Neural crest cell (in vitro differentiated cells): ENCODE data around the gene SV2B. TPM values are rescaled to one million over a fixed set of nuclear protein-coding genes. Genes with fewer than 3 reads are reported as not detected.

Source experiments
- DNase-seq: peaks from one replicate; pipeline ENCODE4 v3.0.0; 2021; ENCODE audit warnings: low read depth, mixed read lengths, low spot score
- H3K27ac Mint-ChIP-seq: one replicate; pipeline ENCODE4 v1.8.0; 2021; ENCODE audit warnings: mild to moderate bottlenecking, mixed read lengths; ENCODE audit not compliant: unreplicated experiment
- H3K27me3 Mint-ChIP-seq: 2 replicates; pipeline ENCODE4 v1.8.0; 2021; ENCODE audit warnings: low read depth, mild to moderate bottlenecking, mixed read lengths
- H3K36me3 Mint-ChIP-seq: 2 replicates; pipeline ENCODE4 v1.8.0; 2021; ENCODE audit warnings: low read depth, mild to moderate bottlenecking, mixed read lengths
- H3K4me1 Mint-ChIP-seq: 2 replicates; pipeline ENCODE4 v1.8.0; 2021; ENCODE audit warnings: mixed read lengths
- H3K4me3 Mint-ChIP-seq: one replicate; pipeline ENCODE4 v1.8.0; 2021; ENCODE audit warnings: mild to moderate bottlenecking, mixed read lengths
- H3K9me3 Mint-ChIP-seq: 2 replicates; pipeline ENCODE4 v1.8.0; 2021; ENCODE audit warnings: mixed read lengths
- CTCF ChIP-seq: fragments of 200-600 bp; sonication (generic); conservative IDR thresholded peaks from 2 replicates; pipeline ENCODE4 v1.5.0; 2021; ENCODE audit warnings: antibody characterized with exemption, mild to moderate bottlenecking
- total RNA-seq: library from RNA; stranded (reverse); gene quantifications from 2 replicates; pipeline ENCODE4 v1.2.1, GENCODE V29; 2021

Gene SV2B
- total RNA-seq, 1 donor from 2014 or later, result not detected

GRCh38 chr15:91061997-91062396 lies 38.1 kb upstream of the SV2B start:
- no peak for DNase-seq
- no peaks in the 10 kb centered on the region for H3K4me1 Mint-ChIP-seq
- peaks cover 3% of the 10 kb centered on the region for H3K36me3 Mint-ChIP-seq
- peaks cover 43% of the 10 kb centered on the region for H3K27me3 Mint-ChIP-seq
- peaks cover 5% of the 10 kb centered on the region for H3K9me3 Mint-ChIP-seq
- no peak overlapping the region for H3K27ac Mint-ChIP-seq
- TF ChIP-seq CTCF, result no peak
- no peak overlapping the region for H3K4me3 Mint-ChIP-seq

GRCh38 chr15:91065505-91065904 lies 34.6 kb upstream of the SV2B start:
- Mint-ChIP-seq H3K4me1 (no peaks in the 10 kb centered on the region), H3K27ac (no peak overlapping the region), H3K9me3 (peaks cover 3% of the 10 kb centered on the region), H3K4me3 (no peak overlapping the region), H3K27me3 (peaks cover 27% of the 10 kb centered on the region), H3K36me3 (peaks cover 3% of the 10 kb centered on the region)
- no peak for DNase-seq
- no peak for TF ChIP-seq CTCF

GRCh38 chr15:91067036-91067435 lies 33.0 kb upstream of the SV2B start:
- no peak overlapping the region for H3K27ac Mint-ChIP-seq
- peaks cover 3% of the 10 kb centered on the region for H3K9me3 Mint-ChIP-seq
- no peaks in the 10 kb centered on the region for H3K4me1 Mint-ChIP-seq
- H3K36me3 Mint-ChIP-seq, result peaks cover 3% of the 10 kb centered on the region
- no peak overlapping the region for H3K4me3 Mint-ChIP-seq
- H3K27me3 Mint-ChIP-seq, result peaks cover 32% of the 10 kb centered on the region
- no peak for TF ChIP-seq CTCF
- no peak for DNase-seq

- Mint-ChIP-seq H3K9me3 (peaks cover 3% of the 10 kb centered on the region), H3K27ac (no peak overlapping the region), H3K4me1 (no peaks in the 10 kb centered on the region), H3K27me3 (peaks cover 37% of the 10 kb centered on the region), H3K4me3 (no peak overlapping the region), H3K36me3 (peaks cover 3% of the 10 kb centered on the region)
- no peak for DNase-seq
- no peak for TF ChIP-seq CTCF
Observed at GRCh38 chr15:91068436-91068835, 31.6 kb upstream of the SV2B start.

GRCh38 chr15:91068966-91069365 lies 31.1 kb upstream of the SV2B start:
- no peaks in the 10 kb centered on the region for H3K4me1 Mint-ChIP-seq
- H3K4me3 Mint-ChIP-seq, result no peak overlapping the region
- H3K9me3 Mint-ChIP-seq, result peaks cover 3% of the 10 kb centered on the region
- H3K27me3 Mint-ChIP-seq, result peaks cover 37% of the 10 kb centered on the region
- DNase-seq, result no peak
- peaks cover 3% of the 10 kb centered on the region for H3K36me3 Mint-ChIP-seq
- no peak overlapping the region for H3K27ac Mint-ChIP-seq
- TF ChIP-seq CTCF, result no peak

GRCh38 chr15:91070872-91071271 lies 29.2 kb upstream of the SV2B start:
- no peak overlapping the region for H3K4me3 Mint-ChIP-seq
- TF ChIP-seq CTCF, result no peak
- H3K36me3 Mint-ChIP-seq, result no peaks in the 10 kb centered on the region
- no peaks in the 10 kb centered on the region for H3K9me3 Mint-ChIP-seq
- H3K27me3 Mint-ChIP-seq, result peaks cover 43% of the 10 kb centered on the region
- no peaks in the 10 kb centered on the region for H3K4me1 Mint-ChIP-seq
- no peak overlapping the region for H3K27ac Mint-ChIP-seq
- DNase-seq, result no peak
